PC-3 (cell line): Measurements from ENCODE around the gene TRABD.

Experiments
- EZH2 ChIP-seq: fragments of 300-600 bp; sonication (generic); IDR thresholded peaks from one replicate; pipeline ENCODE4 v1.6.1; 2017; ENCODE audit warnings: antibody characterized with exemption, mild to moderate bottlenecking, low read length; ENCODE audit not compliant: unreplicated experiment
- EZH2phosphoT487 ChIP-seq: fragments of 300-600 bp; sonication (generic); IDR thresholded peaks from 2 replicates; pipeline ENCODE4 v1.6.1; 2018; ENCODE audit warnings: mild to moderate bottlenecking, antibody characterized with exemption, low read length, borderline replicate concordance
- TF ChIP-seq, protein P1 (sequence below): fragments of 300-600 bp; sonication (generic); conservative IDR thresholded peaks from 2 replicates; pipeline ENCODE4 v1.5.1; 2017; ENCODE audit warnings: antibody characterized with exemption, low read depth, mild to moderate bottlenecking, low read length

DNA sequence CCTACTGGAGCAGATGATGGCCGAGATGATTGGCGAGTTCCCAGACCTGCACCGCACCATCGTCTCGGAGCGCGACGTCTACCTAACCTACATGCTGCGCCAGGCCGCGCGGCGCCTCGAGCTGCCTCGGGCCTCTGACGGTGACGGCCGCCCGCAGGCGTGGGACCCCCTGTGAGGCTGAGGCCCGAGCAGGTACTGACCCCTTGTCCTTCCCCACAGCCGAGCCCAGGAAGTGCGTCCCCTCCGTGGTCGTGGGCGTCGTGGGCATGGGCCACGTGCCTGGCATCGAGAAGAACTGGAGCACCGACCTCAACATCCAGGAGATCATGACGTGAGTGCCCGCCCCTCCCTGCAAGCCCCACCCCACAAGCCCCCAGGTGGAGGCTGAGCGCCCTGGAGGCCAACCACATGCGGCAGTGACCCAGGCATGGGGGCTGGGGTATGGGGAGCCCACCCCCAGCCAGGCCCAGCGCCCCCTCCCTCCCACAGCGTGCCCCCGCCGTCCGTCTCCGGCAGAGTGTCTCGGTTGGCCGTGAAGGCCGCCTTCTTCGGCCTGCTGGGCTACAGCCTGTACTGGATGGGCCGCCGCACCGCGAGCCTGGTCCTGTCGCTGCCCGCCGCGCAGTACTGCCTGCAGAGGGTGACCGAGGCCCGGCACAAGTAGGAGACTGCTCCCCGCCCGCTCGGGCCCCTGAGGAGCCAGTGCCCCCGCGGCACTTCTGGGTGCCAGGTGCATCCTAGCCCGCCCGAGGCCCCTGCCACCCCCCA, 12.3 kb downstream of the TRABD start:
- TF ChIP-seq, protein P1, sequence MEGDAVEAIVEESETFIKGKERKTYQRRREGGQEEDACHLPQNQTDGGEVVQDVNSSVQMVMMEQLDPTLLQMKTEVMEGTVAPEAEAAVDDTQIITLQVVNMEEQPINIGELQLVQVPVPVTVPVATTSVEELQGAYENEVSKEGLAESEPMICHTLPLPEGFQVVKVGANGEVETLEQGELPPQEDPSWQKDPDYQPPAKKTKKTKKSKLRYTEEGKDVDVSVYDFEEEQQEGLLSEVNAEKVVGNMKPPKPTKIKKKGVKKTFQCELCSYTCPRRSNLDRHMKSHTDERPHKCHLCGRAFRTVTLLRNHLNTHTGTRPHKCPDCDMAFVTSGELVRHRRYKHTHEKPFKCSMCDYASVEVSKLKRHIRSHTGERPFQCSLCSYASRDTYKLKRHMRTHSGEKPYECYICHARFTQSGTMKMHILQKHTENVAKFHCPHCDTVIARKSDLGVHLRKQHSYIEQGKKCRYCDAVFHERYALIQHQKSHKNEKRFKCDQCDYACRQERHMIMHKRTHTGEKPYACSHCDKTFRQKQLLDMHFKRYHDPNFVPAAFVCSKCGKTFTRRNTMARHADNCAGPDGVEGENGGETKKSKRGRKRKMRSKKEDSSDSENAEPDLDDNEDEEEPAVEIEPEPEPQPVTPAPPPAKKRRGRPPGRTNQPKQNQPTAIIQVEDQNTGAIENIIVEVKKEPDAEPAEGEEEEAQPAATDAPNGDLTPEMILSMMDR: no peak
- no peak for TF ChIP-seq EZH2phosphoT487
- no peak for TF ChIP-seq EZH2
